NCI-H1417 (cell line): Measurements from ENCODE around the gene COL26A1.
A peak's percentile ranks its signal among the peaks of the same experiment; 100 is the strongest.
"Not testable (repeated sequence)": the region's sequence is repeated elsewhere in the genome, so short reads cannot be mapped to it uniquely, and the experiment has no call there.

Source experiments
- DNase-seq, 3 experiments: peaks; one replicate each; lab custom pipeline; 2025; lab: John Stamatoyannopoulos, UW

COL26A1 gene

DNA sequence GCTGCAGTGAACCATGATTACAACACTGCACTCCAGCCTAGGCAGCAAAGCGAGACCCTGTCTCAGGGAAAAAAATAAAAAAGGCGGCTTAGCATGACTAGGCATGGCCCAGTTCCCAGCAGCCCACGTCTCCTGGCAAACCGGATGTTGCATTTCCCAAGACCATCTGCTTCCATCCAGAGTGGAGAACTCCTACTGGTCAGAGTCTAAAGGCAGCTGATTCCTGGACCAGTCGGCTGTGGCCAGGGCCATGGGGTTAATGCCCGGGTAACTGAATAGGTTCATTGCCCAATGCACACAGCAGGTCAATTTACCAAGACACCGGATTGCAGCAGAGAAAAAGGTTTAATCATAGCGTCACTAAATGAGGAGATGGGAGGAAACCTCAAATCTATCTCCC, 133.3 kb downstream of the COL26A1 start:
- no peak for DNase-seq

GRCh38 chr7:101501351-101501750, 138.7 kb downstream of the COL26A1 start:
- no peak for DNase-seq

DNA sequence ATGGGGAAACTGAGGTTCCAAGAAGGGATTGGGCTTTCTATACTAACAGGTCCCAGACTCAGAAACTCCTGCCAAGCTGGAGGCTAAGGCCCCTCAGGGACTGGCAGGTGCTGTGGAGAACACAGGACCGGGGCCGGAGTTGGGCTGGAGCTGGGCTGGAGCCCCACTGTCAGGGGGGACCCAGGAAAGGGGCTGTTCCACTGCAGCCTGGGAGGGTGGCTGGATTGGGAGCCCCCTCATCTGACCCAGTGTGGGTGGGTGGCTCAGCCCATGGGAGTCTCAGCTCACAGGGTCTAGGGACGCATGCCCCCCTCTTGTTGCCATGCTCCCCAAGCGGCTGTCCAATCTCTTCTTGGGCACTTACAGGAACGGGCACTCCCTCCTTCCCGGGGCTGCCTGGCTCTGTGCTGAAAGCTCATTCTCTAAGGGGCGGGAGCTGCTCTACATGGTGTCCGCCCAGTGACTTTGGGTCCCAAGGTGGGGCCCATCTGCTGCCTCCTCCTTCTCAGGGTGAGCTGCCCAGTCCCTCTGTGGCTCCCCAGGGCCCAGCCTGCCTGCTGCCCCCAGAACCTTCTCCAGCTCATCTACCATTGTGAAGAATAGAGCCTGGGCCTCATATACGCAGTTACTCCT, 139.9 kb downstream of the COL26A1 start:
- no peak for DNase-seq

- not testable (repeated sequence) for DNase-seq
Observed at GRCh38 chr7:101505510-101505909, 142.8 kb downstream of the COL26A1 start.

GRCh38 chr7:101506531-101506930, 143.9 kb downstream of the COL26A1 start:
- DNase-seq = no peak

DNA sequence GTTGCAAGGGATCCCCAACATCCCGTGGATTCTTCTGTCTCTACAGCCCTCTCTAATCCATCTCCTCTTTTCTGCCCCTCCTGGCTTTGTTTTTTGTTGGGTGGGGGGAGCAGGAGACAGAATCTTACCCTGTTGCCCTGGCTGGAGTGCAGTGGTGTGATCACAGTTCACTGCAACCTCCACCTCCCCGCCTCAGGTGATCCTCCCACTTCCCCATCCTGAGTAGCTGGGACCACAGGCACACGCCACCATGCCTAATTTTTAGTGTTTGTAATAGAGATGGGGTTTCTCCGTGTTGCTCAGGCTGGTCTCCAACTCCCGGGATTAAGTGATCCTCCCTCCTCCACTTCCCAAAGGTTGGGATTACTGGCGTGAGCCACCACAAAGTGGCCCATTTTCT, 144.7 kb downstream of the COL26A1 start:
- DNase-seq = no peak

GRCh38 chr7:101507791-101508252, 145.1 kb downstream of the COL26A1 start:
- peak; percentile 59 to 91 (median 69) for DNase-seq

DNA sequence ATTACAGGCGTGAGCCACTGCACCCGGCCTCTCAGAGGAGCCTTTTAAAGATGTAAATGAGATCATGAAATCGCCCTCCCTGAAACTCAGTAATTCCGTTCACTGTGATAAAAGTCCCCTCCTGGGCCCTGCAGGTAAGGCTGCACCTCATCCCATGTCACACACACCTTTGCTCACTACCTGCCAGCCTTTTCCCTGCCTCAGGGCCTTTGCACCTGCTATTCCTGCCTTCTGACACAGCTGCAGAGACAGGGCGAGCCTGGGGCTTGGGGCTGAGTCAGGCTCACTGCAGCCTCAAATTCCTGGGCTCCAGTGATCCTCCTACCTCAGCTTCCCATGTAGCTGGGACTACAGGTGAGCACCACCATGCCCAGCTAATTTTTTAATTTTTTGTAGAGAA, 147.6 kb downstream of the COL26A1 start:
- no peak for DNase-seq

DNA sequence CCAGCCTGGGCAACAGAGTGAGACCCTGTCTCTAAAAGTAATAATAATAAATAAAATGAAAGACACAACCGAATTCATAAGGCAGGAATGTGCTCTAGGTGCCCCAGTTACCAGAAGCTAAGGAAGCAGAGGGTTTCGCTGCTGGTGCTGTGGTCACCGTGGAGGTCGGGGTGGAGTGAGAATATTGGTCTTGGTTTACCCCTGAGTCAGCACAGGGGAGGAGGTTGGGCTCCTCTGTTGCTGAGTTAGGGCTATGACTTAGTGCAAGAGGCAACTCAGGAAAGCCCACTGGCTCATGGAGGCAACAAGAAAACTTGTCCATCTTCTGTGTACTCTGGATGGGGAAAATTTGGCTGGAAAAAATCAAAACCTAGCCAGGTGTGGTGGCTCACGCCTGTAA, 149.3 kb downstream of the COL26A1 start:
- no peak for DNase-seq

DNA sequence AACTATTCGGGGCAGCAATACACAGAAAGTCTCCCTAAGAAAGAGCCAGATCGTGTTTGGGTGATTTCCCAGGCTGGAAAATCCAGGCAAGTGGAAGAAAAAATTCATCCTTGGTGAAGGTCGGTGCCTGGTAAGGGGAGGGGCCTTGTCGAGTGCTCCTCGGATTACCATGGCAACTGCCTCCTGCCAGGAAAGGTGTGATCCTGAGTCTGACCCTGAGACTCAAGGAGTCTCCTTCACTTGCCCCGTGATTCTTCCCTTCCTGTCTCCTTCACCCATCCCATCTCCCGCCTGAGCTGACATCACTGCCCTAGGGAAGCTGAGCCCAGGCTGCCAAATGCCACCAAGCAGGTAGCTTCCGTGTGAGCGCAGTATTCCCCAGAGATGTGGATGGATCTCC, 154.2 kb downstream of the COL26A1 start:
- peak in 1 of 3 experiments; percentile 28 for DNase-seq

DNA sequence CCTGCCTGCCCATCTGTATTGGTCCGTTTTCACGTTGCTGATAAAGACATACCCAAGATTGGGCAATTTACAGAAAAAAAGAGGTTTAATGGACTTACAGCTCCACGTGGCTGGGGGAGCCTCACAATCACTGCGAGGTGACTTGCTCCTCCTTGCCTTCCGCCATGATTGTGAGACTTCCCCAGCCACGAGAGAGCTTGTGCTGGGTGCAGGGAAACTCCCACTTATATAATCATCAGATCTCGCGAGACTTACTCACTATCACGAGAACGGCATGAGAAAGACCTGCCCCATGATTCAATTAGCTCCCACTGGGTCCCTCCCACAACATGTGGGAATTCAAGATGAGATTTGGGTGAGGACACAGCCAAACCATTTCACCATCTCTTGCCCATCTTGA, 154.6 kb downstream of the COL26A1 start:
- no peak for DNase-seq

- DNase-seq = peak in 1 of 3 experiments; percentile 27
Observed at GRCh38 chr7:101518336-101518735, 155.7 kb downstream of the COL26A1 start.

DNA sequence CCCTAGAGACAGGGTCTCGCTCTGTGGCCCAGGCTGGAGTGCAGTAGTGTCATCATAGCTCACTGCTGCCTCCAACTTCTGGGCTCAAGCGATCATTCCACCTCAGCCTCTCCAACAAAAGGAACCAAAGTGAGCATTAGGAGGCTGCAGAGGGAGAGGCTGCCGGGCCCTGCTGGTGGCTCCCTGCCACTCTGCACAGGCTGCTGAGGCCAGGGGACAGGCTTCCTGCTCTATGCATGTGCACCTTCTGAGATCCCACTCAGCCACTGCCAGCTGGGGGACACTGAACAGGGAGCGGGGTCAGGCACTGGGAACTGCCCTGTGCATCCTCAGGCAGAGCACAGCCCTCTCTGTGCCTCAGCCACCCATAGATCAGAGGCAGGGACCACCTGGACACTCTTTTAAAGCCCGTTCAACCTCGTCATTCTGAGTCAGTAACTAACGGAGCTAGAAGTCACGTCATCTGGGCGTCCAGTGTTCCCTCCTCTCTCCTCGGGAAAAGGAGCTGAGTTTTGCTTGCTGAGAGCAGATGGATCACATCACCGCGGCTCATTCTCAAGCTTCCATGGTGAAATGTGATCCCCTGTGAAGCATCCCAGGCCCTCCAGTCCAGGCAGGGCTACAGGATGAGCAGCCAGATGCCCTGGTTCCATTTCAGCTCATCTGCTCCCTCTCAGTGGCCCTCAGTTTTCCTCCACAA, 156.8 kb downstream of the COL26A1 start:
- no peak for DNase-seq

DNA sequence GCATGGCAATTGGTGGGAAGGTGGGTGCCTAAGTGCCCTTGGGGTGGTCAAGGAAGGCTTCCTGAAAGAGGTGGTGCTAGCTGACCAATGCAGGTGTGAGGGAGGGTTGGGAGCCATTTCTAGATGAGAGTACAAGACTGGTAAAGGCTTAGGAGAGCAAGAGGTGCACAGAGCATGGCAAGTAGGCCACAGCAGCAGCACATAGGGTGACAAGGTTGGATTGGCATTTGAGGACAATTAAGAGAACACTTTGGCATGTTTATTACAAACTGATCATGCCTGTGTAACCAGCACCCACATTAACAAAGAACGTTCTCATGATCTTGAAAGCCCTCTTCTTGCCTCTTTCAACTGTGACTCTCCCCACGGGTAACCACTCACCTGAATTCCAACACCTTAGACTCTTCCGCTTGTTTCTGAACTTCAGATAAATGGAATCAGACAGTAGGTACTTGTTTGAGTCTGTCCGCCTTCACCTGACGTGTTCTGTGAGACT, 158.8 kb downstream of the COL26A1 start:
- DNase-seq = no peak

DNA sequence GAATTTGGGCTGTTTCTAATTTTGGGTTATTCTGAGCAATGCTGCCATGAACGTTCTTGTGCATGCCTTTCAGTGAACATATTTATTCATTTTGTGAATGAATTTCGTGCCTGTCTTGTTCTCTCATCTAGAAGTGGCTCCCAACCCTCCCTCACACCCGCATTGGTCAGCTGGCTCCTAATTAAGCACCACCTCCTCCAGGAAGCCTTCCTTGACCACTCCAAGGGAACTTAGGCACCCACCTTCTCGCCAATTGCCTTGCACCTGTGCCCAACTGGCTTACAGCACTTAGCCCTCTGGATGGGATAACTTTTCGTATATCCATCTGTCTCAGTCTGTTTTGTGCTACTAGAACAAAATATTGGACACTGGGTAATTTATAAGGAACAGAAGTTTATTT, 159.3 kb downstream of the COL26A1 start:
- no peak for DNase-seq

DNA sequence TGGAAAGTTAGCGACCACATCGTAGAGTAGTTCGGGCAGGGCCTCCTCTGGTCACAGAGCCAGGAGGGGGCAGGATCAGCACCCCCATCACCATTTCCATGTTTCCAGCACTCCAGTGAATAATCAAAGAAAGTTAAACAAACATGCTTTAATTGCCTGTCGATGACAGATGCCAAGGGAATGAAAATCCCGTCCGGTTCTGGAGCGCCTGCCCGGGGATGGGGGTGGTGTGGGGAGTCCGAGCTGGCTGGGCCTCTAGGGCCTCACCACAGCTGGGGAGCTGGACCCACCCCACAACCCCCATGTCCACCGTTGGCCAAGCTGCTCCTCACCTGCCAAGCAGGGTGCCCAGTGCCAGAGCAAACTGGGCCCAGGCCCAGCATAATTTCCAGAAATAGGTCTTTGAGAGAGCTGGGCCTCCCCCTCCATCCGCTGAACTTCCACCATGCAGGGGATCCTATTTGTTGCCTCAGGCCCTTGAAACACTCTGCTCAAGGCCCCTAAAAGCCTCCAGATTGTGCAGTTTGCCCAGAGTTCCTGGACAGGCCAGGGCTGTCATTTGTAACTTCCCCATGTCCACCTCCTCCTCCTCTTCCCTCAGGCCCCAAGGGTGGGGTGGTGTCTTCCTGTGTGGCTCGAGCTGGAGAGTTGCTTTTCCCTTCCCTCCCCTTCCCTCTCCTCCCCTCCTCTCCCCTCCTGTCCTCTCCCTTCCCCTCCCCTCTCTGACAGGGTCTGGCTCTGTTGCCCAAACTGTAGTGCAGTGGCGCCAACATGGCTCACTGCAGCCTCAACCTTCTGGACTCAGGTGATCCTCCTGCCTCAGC, 165.4 kb downstream of the COL26A1 start:
- DNase-seq = no peak

GRCh38 chr7:101529560-101529959, 166.9 kb downstream of the COL26A1 start:
- DNase-seq = no peak

DNA sequence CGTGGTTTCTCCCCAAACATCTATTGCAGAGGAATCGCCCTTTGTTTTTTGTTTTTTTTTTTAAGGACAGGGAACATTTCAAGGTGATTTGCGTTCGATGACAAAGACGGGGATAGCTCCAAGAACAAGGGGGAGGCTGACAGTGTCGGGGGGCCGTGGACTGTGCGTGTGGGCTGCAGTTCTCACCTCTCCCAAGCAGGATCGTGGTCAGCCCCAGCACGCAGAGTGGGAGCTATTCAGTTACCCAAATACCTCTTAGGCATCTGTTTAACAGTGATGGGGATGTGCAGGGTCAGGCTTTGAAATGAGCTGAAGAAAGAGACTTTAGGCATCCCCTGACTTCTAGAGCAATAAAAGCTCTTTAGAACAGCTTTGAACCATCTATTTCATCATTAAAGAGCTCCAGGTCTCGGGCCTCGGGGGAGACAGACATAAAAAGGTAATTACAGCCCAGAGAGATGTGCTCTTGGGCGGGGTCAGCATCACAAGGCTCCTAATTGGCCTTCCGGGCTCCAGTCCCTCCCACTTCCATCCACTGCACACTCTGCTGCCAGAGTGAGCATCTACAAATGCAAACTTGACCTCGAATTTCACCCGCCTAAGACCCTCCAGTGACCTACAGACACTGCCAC, 169.2 kb downstream of the COL26A1 start:
- DNase-seq = peak; percentile 6 to 59 (median 27)

GRCh38 chr7:101532400-101533102, 169.9 kb downstream of the COL26A1 start:
- no peak for DNase-seq

- no peak for DNase-seq
Observed at GRCh38 chr7:101533103-101533465, 170.4 kb downstream of the COL26A1 start.

DNA sequence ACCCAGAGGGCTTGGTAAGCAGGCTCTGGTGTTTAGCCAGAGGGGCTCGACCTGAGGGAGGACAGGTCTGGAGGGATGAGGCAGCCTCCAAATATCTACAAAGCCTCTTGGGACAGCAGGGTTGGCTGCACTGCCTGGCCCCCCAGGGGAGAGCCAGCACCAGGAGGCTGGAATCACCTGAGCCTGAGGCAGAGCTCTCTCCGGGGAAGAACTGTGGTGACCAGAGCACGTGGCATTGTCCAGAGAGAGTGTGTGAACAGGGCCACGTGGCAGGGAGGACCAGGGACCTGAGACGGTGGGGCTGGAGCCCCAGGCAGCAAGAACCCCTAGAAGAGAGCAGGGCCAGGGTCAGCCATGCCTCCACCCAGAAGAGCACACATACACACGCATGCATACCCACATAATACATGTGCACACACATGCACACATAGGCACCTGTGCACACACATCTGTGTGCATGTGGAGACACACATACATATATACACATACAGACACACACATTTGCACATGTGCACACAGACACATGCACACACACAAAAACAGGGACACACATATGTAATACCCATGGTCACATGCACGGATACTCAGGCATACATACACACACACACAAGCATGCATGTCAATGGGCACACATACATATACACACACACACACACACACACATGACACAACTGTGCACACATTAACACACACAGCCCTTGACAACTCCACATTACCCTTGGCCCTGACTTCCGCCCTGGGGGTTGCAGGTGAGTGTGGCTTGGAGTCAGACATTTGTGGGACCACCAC, 171.5 kb downstream of the COL26A1 start:
- DNase-seq = no peak
